Hippocampal formation (tissue), 2 donors: ENCODE data around the gene MEOX2.

ENCODE experiments used
- DNase-seq, 2 donors: peaks; one replicate each; lab custom pipeline; 2025; lab: John Stamatoyannopoulos, UW

Gene MEOX2

DNA sequence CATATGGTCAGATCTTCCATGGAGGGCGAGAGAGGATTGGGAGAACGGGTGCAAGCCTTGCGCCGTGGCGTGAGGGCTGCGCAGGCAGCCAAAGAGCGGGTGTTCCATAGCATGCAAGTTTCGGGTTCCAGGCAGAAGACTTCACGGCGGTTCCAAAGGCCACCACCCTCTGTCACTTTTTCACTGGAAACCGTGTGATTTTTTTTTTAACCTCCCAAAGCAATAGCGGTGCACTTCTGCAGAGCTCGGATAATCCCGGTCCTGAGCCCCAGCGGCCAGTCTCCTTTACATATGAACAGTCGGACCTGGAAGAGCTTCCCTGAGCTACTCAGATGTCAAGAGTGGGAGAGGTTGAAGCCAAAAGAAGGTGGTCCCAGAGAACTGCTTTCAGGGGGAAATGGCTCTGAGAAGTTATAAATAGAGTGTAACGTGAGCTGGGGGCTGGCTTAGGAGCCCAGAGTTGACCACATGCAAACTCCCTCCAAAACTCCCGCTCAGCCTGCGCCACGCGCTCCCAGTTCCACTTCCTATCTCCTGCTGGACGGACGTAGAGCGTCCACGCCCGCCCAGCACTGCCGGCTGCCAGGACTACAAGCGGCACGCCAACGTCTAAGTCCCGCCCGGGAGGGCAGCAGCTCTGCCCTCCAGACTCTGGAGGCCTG lies at the start of gene MEOX2:
Gene MEOX2, minus strand, starts transcription at position 389 of the 662 bp plus-strand sequence. Its CDS starts 281 bp downstream, at position 108.
- DNase-seq = no peak

DNA sequence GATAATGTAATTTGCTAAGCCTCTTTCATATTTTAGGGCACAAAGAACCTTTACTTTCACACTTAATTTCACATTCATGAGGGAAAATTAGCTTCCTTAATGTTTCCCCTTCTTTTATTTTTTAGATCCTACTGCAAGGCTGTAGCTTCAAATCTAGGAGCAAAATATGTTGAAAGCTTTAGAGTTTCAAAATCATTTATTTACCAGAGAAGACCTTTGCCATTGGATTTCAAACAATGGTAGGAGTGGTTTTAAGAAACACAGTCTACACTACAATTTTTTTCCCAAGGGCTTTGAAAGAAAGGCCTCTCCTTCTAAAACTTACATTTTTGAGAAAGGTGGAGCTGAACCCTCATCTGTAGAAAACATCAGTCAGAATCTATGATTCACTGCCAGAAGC lies 43.3 kb upstream of the MEOX2 start:
- no peak for DNase-seq

DNA sequence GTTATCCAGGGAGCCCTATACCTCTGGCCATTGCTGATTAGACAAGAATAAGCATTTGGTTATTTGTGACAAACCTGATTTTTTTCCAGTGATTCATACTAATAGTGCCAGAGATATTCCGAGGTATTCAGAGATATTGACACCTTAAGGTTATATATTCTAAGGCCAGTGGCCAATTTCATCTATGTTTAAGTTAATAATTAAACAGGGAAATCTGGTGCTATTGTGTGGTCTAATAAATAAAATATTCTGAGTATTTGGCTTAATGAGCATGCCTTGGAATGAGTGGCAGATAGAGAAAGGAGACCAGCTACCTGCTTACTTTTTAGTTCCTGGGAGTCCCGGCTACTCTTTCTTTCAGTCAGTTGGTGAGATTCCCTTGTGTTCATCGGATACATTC lies 38.6 kb upstream of the MEOX2 start:
- no peak for DNase-seq

DNA sequence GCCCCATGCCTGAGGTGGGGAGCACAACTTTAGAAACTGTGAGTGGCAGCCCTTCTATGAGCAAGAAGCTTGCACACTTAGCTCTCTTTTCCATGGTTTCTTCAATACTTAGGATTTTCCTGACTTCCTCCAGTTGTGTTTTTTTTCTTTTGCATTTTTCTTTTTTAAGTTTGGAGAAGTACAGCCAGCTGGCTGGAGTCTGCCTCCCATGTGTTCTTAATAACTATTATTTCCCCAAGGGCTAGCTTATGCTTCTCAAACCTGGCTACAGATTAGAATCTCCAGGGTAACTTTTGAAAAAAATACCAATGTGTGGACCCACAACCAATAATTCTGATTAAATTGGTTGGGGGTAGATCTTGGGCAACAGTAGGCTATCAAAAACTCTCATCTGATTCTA lies 37.4 kb upstream of the MEOX2 start:
- no peak for DNase-seq

DNA sequence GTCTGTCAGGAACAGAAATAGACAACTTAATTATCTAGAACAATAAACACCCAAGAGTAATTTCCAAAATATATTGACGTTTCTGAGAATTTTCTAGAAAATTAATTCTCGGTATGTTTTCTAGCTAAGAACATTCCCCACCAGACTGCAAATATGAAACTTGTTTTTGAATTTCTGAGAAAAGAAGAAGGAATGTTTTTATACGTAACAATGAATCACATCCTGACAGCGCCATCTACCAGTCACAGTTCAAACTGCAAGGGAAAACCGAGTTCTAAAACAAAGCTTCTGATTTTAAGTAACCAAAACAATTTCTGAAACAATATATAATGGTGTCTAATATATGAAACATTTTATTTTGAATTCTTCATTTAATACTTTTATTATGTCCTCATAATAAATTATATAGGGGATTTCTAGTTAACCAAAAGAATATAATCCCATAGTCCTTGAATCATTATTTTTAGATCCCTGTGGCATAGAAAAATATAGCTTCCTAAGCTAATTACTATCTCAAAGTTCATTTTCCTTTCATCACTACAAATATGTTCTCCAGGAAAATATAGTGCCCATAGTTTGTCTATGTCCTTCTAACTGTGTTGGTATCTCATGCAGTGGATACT lies 34.5 kb upstream of the MEOX2 start:
- DNase-seq = peak; percentile 4 to 30

DNA sequence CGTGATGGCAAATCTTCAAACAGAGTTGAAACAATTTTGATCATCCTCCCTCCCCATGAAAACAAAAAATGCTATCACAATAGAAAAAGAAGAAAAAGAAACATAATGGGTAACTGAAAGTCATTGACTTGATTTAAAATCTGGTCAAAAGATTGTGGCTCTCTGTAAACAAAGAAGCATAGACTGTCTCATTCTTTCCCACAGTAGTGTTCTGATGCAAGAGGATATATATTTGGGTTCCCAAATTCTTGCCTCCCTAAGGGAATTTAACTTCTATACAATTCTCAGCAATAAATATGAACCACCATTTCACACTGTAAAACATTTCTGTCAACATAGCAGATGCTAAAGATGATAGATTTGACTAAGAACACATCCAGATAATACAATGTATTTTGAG lies 32.8 kb upstream of the MEOX2 start:
- DNase-seq = no peak

DNA sequence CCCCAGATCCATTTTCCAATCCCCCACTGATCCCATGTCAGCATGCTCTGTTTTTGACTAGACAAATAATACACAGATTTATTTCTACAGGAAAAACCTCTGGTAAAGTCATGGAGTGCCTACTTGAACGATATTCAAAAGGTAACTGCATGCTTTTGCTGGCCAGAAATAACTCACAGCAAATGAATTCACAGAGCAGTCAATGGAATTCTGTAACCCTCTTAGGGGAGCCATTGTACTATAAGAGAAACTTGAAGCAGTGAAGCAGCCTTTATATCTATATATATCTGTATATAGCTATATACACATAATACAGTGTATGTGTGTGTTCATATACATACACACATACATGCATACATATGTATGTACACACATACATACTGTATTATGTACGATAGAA lies 29.0 kb upstream of the MEOX2 start:
- no peak for DNase-seq

DNA sequence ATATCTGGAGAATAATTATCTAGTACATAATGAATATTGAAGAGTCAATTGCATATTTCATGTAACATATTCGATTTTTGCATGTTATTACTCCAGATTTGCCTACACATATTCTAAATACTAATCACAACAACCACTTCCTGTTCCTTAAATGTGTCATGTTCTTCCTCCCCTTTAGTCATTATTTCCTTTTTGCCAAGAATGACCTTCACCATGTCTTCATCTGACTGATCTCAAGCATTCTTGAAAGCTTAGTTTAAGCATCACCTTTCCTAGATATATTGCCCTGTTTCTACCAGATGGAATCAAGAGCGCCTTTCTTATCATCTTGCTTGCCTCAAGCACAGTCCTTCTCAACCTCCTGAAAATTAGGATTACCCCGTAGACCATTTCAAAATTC lies 23.5 kb upstream of the MEOX2 start:
- no peak for DNase-seq

DNA sequence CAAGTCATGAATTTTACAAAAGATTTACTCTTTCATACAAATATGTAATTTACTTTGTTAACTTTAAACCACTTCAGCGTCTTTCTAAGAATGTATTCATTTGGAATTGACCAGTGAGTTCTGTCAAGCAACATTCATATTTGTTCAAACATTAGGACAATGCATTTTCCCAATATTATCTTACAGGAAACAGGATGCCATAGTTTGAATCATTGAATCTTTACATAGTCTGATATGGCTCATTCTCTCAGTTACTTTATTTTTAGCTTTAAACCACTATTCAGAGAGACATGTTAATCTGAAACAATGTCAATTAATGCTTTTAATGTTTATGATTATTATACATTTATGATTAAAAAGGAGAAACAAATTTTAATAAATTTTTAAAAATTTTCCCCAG lies 21.1 kb upstream of the MEOX2 start:
- DNase-seq = no peak

DNA sequence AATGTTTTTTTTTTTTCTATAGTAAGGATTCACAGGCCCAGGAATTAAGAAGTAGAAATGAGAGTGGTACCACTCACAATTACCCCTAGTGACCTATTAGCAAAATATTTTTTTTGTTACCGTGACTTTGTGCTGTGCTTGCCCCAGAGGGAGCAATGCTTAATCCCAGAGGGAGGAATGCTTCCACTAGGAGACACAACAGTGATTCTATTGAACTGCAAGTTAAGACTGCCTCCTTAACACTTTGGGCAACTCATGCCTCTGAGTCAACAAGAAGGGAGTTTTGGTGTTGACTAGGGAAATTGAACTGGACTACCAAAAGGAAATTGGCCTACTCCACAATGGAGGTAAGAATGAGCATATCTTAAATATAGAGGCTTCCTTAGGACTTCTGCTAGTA lies 17.2 kb upstream of the MEOX2 start:
- no peak for DNase-seq

DNA sequence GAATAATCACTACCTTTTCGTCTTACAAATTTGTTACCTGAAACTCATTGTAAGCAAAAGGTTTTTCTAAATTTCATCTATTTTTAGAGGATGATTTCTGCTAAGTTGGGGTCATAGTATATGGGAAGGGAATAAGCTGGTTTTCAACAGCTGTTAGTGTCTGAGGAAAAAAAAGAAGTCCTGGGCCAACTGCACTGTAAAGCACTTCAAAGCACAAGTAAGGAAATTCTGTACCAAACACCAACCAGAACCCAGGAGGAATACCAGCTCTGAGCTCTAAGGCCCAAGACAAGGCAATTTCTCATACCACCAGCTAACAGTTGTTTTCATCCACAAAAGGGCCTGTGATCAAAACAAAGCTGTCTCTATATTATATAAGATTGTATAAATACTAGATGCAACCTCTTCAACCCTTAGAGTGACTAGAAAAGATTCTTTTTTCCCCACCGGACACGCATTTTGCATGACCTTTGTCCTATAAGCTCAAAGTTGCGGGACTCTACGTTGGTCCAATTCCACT lies 6.1 kb upstream of the MEOX2 start:
- no peak for DNase-seq

DNA sequence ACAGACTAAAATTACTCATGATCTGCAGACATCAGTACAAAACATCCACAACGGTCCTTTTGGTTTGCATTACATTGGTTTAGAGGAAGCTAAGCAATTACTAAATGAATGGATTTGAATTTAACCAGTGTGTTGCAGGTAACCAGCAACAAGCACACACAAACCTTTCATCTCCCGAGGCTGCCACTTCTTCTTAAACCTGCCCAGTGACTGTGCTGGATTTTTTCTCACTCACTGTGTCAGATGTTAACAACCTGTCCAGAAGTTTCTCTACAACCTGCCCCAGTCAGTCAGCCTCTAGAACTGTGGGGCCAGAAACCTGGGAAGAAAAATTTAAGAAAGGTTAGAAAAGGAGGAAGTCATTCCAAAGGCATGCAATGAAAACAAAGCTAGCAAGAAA lies 2.4 kb upstream of the MEOX2 start:
- DNase-seq = no peak

DNA sequence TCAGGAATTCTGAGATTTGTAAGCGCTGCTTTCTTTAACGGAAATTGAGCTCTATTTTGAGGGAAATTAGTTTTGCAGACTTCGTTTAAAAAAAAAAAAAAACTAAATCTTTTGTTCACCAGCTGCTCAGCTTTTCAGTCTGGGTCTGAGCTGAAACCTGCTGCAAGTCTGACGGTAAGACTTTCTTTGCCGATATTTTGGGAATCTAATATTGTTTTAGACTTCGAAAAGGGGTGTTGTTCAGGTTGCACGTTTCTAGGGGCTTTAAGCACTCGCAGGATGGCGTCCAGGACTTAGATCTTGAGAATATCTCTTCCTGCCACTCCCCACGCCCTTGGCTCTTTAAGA lies 1.8 kb upstream of the MEOX2 start:
- no peak for DNase-seq

DNA sequence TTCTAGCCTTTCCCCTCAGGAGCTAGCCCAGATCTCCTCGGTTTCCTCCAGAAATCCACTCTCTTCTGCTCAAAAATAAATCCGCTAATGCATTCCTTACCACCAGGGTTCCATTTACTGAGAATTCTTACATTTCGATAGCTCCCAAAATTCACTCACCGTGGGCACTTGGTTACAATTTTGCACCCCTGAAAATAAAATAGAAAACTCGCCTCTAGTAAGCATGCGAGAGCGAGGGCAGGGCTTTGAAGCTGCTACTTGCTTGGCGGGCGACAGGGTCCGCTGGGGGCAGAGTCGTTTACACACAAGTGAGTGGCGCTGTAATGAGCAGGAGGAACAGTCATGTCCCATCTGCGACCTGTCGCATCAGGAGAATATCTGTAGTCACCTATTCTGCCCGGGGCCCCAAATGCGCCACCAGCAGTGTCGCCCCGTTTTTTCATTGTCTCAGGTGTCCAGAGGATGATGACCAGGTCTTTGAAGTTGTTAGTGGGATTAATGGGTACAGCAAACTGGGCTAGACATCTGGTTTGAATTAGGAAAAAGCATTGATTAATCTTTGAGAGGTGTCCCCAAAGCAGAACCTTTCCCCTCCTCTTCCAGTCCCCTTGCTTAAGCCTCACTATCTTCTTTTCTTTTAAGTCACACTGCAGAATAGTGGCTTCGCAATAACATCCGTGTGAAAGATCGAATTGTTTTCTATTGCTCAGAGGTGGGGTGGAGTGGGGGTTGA lies 1.2 kb upstream of the MEOX2 start:
- peak in 1 of 2 donors; percentile 2 for DNase-seq

DNA sequence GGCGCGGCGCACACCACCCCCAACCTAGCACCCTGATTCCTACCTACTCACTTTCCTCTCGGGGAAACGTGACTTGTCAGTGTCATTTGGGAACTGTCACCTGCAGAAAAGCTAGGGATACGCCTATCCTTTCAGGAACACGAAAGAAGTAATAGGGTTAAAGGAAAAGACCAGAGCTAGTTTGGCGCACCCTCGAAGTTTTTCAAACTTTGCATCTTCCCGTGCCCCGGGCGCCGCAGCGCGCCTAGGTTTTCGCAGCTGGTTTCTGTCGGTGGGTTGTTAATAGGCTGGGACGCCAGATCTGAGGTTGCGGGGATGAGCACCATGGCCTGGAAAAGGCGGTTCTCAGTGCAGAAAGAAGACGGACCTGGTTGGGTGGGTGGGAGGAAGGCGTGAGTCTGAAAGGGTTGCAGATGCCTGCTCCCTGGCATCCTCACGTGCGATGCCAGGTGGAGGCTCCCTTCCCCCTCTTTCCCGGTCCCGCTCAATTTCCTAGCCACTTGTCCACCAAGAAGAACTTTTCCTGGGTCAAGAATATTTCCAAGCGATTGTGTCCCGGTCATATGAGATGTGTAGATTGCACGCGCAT lies 568 bp upstream of the MEOX2 start:
- no peak for DNase-seq

DNA sequence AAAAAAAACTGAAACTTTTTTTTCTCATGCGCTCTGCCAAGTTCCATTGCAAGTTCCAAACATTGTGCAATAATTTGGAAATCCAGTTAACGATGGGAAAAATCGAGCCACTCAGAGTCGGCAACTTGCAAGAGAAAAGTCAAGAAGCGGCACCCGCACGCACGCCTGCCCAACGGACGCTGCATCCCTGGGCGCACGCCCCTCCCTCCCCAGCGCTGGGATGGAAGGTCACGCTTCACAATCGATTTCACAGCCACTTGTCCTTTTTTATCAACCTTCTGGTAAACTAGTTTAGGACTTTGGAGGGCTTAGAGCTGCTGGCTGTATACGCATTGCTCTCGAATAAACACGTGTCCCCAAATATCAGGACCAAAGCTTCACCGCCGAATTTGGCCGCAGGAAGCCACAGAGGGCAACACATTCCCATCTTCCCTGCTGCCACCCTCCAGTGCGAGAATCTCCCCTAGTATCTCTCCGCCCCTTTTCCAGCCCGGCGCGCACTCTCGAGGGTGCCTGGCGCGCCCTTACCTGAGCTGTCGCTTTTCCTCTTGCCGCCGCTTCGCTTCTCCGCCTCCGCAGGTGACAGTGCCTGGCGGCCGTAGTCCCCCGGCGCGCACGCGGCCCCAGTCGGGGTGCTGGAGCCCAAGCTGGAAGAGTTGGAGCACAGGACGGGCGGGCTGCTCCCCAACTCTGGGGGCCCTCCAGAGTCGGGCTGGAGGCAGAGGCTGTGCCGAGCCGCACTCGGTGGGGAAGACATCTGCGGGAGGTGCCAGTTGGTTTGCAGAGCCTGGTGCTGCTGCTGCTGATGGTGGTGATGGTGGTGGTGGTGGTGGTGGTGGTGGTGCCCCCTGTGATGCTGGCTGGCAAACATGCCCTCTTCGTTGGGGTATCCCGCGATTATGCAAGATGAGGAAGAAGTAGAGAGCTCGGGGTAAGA lies 857 bp downstream of the MEOX2 start:
- no peak for DNase-seq

DNA sequence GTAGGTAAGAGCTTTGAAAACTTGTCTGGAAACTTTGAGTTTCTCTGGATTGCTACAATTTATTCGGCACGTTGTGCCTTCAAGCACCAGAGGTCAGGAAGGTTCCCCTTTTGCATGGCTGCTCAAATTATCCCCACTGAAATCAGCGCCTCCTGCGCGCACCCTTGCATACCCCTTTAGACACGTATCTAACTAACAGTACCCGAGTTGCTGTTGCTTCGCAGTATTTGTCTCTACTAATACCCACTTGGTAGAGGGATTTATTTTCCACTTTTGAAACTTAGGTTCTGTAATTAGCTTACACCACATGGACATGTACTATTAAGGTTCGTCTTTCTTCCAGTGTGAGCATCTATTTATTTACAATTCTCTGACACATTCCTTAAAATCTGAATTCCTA lies 1.6 kb downstream of the MEOX2 start:
- DNase-seq = no peak

DNA sequence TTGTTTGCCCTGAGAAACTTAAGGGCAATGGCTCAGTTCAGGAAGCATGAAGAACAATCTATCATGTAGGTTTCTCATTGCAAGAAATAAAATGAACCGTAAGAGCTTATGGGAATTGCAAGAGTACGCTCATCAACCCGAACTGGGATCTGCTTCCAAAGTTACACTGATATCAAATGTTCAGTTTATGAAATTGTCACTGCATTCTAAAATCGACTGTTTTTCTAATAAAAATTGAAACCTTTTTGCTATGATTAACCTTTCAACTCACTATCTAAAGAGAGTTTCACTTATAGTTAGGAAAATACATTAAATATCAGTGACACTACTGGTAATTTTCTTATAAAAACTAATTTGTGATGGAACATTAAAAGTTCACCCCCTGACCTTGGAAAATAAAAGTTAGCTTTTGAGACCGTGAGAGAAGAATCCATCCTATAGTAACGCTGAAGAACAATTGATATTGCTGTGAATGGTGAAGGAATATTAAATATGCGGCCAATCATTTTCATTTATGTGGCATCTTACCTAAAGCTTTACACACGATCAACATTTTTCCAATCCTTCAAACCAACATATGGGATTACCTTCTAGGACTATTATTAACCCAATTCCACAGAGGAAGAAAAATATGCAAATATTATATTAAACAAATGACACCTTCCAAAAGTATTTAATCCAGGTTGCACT lies 2.2 kb downstream of the MEOX2 start:
- no peak for DNase-seq

DNA sequence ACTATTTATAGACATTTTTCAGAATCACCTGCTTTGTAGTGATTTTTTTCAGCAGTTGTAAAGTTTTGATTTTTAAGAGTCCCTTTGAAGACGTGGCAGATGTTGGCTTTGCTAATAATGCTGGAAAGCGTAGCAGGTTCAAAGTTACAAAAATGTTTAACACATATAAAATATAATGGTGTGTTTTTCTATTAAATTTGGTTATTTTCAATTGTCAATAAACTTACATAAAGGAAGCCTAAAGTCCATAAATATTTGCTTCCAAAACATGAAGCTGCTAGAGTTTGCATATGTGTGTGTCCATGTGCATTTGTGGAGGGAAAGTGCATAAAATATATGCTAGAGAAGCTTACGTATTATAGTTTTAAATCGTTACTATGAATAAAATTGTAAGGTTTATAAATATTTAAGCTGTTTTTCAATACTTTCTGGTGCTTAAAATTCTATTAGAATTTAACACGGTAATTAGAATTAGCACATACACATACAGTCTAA lies 3.7 kb downstream of the MEOX2 start:
- no peak for DNase-seq

DNA sequence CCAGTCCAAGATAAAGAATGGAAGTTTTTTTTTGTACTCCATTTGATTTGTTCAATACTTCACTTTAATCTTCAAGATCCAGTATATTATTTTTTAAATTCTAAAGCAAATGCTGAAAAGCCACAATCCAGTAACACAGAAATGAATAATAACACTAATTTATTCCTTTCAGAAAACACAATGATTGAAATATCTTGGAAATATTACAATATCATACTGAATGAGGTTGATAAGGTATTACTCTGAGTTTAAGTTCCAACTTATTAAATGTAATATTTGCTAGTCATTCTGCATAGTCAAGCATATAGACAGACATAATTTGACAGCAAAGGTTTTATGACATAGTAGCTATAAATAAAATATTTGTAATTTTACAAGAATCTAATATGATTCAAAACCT lies 4.4 kb downstream of the MEOX2 start:
- no peak for DNase-seq

DNA sequence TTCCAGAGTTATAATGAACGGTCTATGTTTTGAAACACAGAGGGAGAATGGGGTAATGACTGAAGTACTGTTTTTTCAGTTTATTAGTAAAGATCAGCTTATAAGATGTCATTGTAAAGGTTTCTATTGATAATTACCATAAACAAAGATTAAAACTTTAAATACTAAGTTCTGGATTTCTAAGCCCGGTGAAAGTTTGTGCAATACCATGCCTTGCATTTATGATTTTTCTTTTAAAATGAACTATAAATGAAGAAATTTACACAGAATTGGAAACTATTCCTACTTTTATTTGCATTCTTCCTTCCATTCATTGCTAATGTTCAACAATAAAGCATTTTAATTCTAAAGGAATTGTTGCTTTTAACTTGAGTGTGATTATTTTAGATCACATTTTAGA lies 4.9 kb downstream of the MEOX2 start:
- DNase-seq = no peak
